Measurements from ENCODE around the gene LRRC32.

The LRRC32 gene

GRCh38 chr11:76680518-76681425 is 10.2 kb upstream of the LRRC32 start:
- TF ChIP-seq CTCF (conservative IDR thresholded peaks at IDR 0.05; ENCODE audit: low read depth, low read length) = peak; percentile 82
- no peak overlapping the region for H3K4me3 ChIP-seq (ENCODE audit: low read length)
- no peak for DNase-seq (ENCODE audit: low read depth)

GRCh38 chr11:76678321-76678720 is 7.8 kb upstream of the LRRC32 start:
- no peak overlapping the region for H3K4me3 ChIP-seq (ENCODE audit: low read length)
- no peak for TF ChIP-seq CTCF (conservative IDR thresholded peaks at IDR 0.05; ENCODE audit: low read depth, low read length)
- no peak for DNase-seq (ENCODE audit: low read depth)

- DNase-seq (ENCODE audit: low read depth) = no peak
- no peak overlapping the region for H3K4me3 ChIP-seq (ENCODE audit: low read length)
- no peak for TF ChIP-seq CTCF (conservative IDR thresholded peaks at IDR 0.05; ENCODE audit: low read depth, low read length)
Measured at GRCh38 chr11:76677458-76677765, 6.9 kb upstream of the LRRC32 start.

GRCh38 chr11:76676636-76677457 is 6.3 kb upstream of the LRRC32 start:
- TF ChIP-seq CTCF (conservative IDR thresholded peaks at IDR 0.05; ENCODE audit: low read depth, low read length) = no peak
- DNase-seq (ENCODE audit: low read depth) = no peak
- no peak overlapping the region for H3K4me3 ChIP-seq (ENCODE audit: low read length)

- no peak for DNase-seq (ENCODE audit: low read depth)
- TF ChIP-seq CTCF (conservative IDR thresholded peaks at IDR 0.05; ENCODE audit: low read depth, low read length) = no peak
- H3K4me3 ChIP-seq (ENCODE audit: low read length) = no peak overlapping the region
Measured at GRCh38 chr11:76674517-76675400, 4.2 kb upstream of the LRRC32 start.

GRCh38 chr11:76673176-76674142 is 2.9 kb upstream of the LRRC32 start:
- TF ChIP-seq CTCF (conservative IDR thresholded peaks at IDR 0.05; ENCODE audit: low read depth, low read length) = no peak
- DNase-seq (ENCODE audit: low read depth) = no peak
- no peak overlapping the region for H3K4me3 ChIP-seq (ENCODE audit: low read length)
